SJCRH30 (cell line): ENCODE results near the gene CX3CR1. TPM values are rescaled to one million over a fixed set of nuclear protein-coding genes. Genes with fewer than 3 reads are reported as not detected.
A peak's percentile ranks its signal among the peaks of the same experiment; 100 is the strongest.

ENCODE experiments used
- DNase-seq, 2 experiments: peaks; one replicate each; pipeline ENCODE4 v3.0.0-alpha.2; 2015 to 2020
- H3K27ac ChIP-seq: fragments of 250-450 bp; sonication (Bioruptor Pico); 2 replicates; pipeline ENCODE4 v1.5.1; 2020; ENCODE audit warnings: mild to moderate bottlenecking, moderate library complexity
- H3K27me3 ChIP-seq: fragments of 250-450 bp; sonication (Bioruptor Pico); 2 replicates; pipeline ENCODE4 v1.5.1; 2020; ENCODE audit warnings: mild to moderate bottlenecking, moderate library complexity
- H3K36me3 ChIP-seq: fragments of 250-450 bp; sonication (Bioruptor Pico); 2 replicates; pipeline ENCODE4 v1.5.1; 2020; ENCODE audit warnings: mild to moderate bottlenecking, moderate library complexity
- H3K4me1 ChIP-seq: fragments of 250-450 bp; sonication (Bioruptor Pico); 2 replicates; pipeline ENCODE4 v1.5.1; 2020; ENCODE audit warnings: mild to moderate bottlenecking, moderate library complexity
- H3K4me3 ChIP-seq: fragments of 250-450 bp; sonication (Bioruptor Pico); 2 replicates; pipeline ENCODE4 v1.5.1; 2020; ENCODE audit warnings: mild to moderate bottlenecking, moderate library complexity
- H3K9me3 ChIP-seq: fragments of 250-450 bp; sonication (Bioruptor Pico); replicated peaks from 2 replicates; pipeline ENCODE4 v1.5.1; 2020; ENCODE audit warnings: mild to moderate bottlenecking, moderate library complexity
- total RNA-seq: library from RNA; depleted of rRNA; stranded (reverse); fragments of >200 nt; shearing (Covaris generic); gene quantifications from 2 replicates; pipeline ENCODE4 v1.2.3, GENCODE V29; 2014

The CX3CR1 gene
- total RNA-seq, 1 experiment from 2014 or later = not detected

- no peak for DNase-seq
- Histone ChIP-seq H3K4me3 (no peak overlapping the region), H3K36me3 (no peaks in the 10 kb centered on the region), H3K27ac (no peak overlapping the region), H3K4me1 (no peaks in the 10 kb centered on the region), H3K27me3 (no peaks in the 10 kb centered on the region), H3K9me3 (0 out of 2 replicates have a peak, but pooled peaks cover 4% of the 10 kb centered on the region)
Observed at GRCh38 chr3:39299279-39299678, 19.4 kb upstream of the CX3CR1 start.

DNA sequence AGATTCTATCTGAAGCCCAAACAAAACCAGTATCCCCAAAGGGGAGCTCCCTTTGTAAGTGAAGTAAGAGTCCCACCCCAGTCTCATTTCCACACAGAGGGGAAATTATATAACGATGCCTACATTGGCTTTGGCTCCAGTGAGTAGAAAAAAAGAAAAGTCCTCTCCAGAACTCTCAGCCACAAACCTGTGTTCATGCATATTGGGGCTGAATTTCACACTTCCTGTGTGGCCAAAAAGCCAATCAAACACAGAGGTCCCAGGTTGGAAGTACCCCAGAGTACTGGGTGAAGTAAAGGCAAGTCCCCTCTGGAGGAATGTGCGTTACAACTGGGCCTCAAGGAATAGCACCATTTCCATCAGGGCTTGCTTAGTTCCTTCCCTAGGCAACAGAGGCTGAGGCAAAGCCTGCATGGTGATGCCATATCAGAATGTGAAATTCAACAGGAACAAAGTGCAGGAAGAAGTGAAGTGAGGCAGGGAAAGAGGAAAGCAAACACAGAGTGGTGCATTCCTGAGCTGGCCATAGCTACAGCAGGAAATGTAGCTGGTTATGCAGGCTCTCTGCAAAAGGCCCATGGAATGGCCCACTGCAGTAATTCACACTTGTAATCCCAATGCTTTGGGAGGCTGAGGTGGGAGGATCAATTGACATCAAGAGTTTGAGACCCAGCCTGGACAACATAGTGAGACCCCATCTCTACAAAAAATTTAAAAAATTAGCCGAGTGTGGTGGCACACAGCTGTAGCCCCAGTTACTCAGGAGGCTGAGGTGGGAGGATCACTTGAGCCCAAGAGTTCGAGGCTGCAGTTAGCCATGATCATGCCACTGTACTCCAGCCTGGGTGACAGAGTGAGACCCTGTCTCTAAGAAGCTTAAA lies 16.6 kb upstream of the CX3CR1 start:
- H3K4me3 ChIP-seq = no peak overlapping the region
- no peak for DNase-seq
- no peaks in the 10 kb centered on the region for H3K27me3 ChIP-seq
- no peaks in the 10 kb centered on the region for H3K36me3 ChIP-seq
- H3K27ac ChIP-seq = no peak overlapping the region
- no peaks in the 10 kb centered on the region for H3K4me1 ChIP-seq
- 0 out of 2 replicates have a peak, but pooled peaks cover 4% of the 10 kb centered on the region for H3K9me3 ChIP-seq

- no peaks in the 10 kb centered on the region for H3K36me3 ChIP-seq
- H3K27me3 ChIP-seq = no peaks in the 10 kb centered on the region
- H3K4me3 ChIP-seq = no peak overlapping the region
- no peak for DNase-seq
- no peak overlapping the region for H3K27ac ChIP-seq
- H3K4me1 ChIP-seq = no peaks in the 10 kb centered on the region
- 0 out of 2 replicates have a peak, but pooled peaks cover 4% of the 10 kb centered on the region for H3K9me3 ChIP-seq
Observed at GRCh38 chr3:39295184-39295775, 15.4 kb upstream of the CX3CR1 start.

- Histone ChIP-seq H3K36me3 (no peaks in the 10 kb centered on the region), H3K9me3 (no peaks in the 10 kb centered on the region), H3K4me1 (no peaks in the 10 kb centered on the region), H3K27me3 (no peaks in the 10 kb centered on the region), H3K4me3 (no peak overlapping the region), H3K27ac (no peak overlapping the region)
- no peak for DNase-seq
Observed at GRCh38 chr3:39294446-39295183, 14.8 kb upstream of the CX3CR1 start.

GRCh38 chr3:39292961-39293360 lies 13.1 kb upstream of the CX3CR1 start:
- Histone ChIP-seq H3K27ac (no peak overlapping the region), H3K4me1 (no peaks in the 10 kb centered on the region), H3K4me3 (no peak overlapping the region), H3K27me3 (no peaks in the 10 kb centered on the region), H3K9me3 (no peaks in the 10 kb centered on the region), H3K36me3 (no peaks in the 10 kb centered on the region)
- DNase-seq = no peak

DNA sequence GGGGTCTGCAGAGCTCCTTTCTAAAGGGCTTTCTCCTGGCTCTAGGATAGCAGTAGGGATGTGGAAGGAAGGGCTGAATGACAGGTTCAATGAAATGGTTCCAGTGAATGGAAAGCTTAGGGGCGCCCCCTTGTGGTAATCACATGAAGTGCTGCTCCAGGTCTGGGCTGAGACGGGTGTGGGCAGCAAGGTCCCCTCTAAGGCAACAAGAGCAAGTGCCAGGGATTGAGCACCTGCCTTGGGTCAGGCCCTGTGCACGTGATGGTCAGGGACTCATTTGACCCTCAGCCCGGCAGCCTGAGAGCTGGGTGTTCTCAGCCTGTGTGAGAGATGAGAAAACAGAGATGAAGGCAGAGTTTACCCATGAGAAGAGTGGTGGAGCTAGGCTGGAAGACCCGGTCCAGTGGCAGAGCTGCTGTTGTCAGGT lies 12.1 kb upstream of the CX3CR1 start:
- H3K27me3 ChIP-seq = no peaks in the 10 kb centered on the region
- no peaks in the 10 kb centered on the region for H3K36me3 ChIP-seq
- no peak overlapping the region for H3K4me3 ChIP-seq
- no peaks in the 10 kb centered on the region for H3K9me3 ChIP-seq
- peak; percentile 26 to 75 for DNase-seq
- H3K27ac ChIP-seq = no peak overlapping the region
- no peaks in the 10 kb centered on the region for H3K4me1 ChIP-seq

GRCh38 chr3:39290255-39290654 lies 10.4 kb upstream of the CX3CR1 start:
- H3K27ac ChIP-seq = no peak overlapping the region
- H3K4me1 ChIP-seq = no peaks in the 10 kb centered on the region
- no peaks in the 10 kb centered on the region for H3K9me3 ChIP-seq
- H3K4me3 ChIP-seq = no peak overlapping the region
- no peaks in the 10 kb centered on the region for H3K36me3 ChIP-seq
- DNase-seq = no peak
- H3K27me3 ChIP-seq = no peaks in the 10 kb centered on the region

- Histone ChIP-seq H3K9me3 (no peaks in the 10 kb centered on the region), H3K27me3 (no peaks in the 10 kb centered on the region), H3K36me3 (no peaks in the 10 kb centered on the region), H3K4me3 (no peak overlapping the region), H3K4me1 (no peaks in the 10 kb centered on the region), H3K27ac (no peak overlapping the region)
- no peak for DNase-seq
Observed at GRCh38 chr3:39289107-39289506, 9.3 kb upstream of the CX3CR1 start.

DNA sequence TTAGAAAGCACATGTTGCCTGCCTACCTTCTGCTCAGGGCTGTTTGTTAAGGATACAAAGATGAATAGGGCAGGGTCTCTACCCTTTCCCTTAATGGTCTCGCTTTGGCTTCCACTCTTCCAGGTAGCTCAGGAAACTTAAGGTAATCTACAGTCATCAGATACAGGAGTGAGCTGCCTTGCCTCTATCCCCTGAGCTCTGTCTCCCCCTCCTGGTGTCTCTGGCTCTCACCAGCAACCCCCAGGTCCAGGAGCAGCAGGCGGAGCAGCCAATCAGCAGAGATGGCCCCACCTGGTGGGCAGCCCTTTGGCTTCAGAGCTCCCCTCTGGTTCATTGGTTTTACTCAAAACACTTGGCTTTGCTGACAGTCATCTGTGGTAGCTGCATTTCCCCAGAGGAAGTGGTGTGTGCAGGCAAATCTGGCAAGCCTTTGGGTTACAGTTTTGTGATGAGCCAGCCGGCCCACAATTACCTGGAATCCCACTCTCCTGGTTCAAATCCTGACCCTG lies 8.5 kb upstream of the CX3CR1 start:
- DNase-seq = peak; percentile 74 to 79

GRCh38 chr3:39287216-39288164 lies 7.7 kb upstream of the CX3CR1 start:
- H3K27me3 ChIP-seq = no peaks in the 10 kb centered on the region
- H3K36me3 ChIP-seq = no peaks in the 10 kb centered on the region
- no peak overlapping the region for H3K4me3 ChIP-seq
- DNase-seq = no peak
- no peaks in the 10 kb centered on the region for H3K9me3 ChIP-seq
- H3K27ac ChIP-seq = no peak overlapping the region
- H3K4me1 ChIP-seq = no peaks in the 10 kb centered on the region

More for the DNA sequence above, 8.5 kb upstream of the CX3CR1 start:
- Histone ChIP-seq H3K9me3 (no peaks in the 10 kb centered on the region), H3K36me3 (no peaks in the 10 kb centered on the region), H3K4me1 (no peaks in the 10 kb centered on the region), H3K27me3 (no peaks in the 10 kb centered on the region), H3K27ac (no peak overlapping the region), H3K4me3 (no peak overlapping the region)

DNA sequence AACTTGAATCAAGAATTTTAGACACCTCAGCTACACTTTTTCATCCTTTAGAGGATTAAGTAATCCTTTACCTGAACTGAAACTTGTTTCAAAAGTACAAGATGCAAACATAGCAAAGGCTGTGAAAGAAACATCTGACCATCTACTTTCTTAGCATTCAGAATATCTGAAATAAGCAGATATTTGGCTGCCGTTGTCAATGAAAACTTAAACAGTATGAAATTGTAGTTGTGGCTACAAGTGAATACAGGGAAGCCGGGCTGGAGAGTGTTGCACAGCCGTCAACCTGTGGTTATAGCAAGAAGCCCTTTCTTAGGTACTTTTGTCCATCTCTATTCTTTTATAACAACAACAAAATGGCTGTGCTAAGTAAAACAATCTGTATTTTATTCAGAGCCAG lies 6.9 kb upstream of the CX3CR1 start:
- Histone ChIP-seq H3K4me1 (no peaks in the 10 kb centered on the region), H3K27ac (no peak overlapping the region), H3K4me3 (no peak overlapping the region), H3K9me3 (no peaks in the 10 kb centered on the region), H3K27me3 (no peaks in the 10 kb centered on the region), H3K36me3 (no peaks in the 10 kb centered on the region)
- DNase-seq = no peak

DNA sequence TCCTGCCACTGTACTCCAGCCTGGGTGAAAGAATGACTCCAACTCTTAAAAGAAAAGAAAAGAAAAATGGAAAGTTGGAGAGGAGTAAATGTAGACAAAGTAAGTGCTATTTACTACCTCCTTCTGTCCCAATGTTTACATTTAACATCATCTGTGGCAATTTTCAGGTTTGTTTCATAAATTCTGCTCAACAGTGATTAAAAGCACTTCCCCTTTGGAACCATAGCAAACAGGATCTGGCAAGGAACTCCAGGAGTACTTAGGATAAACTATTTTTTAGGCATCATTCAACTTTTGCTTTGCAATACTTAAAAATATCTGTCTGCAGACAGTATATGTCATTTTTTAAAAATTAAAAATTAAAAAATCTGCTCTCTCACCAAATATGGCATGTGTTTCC lies 5.5 kb upstream of the CX3CR1 start:
- no peaks in the 10 kb centered on the region for H3K36me3 ChIP-seq
- no peak overlapping the region for H3K4me3 ChIP-seq
- H3K27ac ChIP-seq = no peak overlapping the region
- H3K9me3 ChIP-seq = no peaks in the 10 kb centered on the region
- no peaks in the 10 kb centered on the region for H3K27me3 ChIP-seq
- H3K4me1 ChIP-seq = no peaks in the 10 kb centered on the region
- DNase-seq = no peak

GRCh38 chr3:39284457-39284881 lies 4.6 kb upstream of the CX3CR1 start:
- H3K27me3 ChIP-seq = no peaks in the 10 kb centered on the region

GRCh38 chr3:39282057-39282456 lies 2.2 kb upstream of the CX3CR1 start:
- Histone ChIP-seq H3K27ac (no peak overlapping the region), H3K36me3 (no peaks in the 10 kb centered on the region), H3K27me3 (no peaks in the 10 kb centered on the region), H3K4me3 (no peak overlapping the region), H3K4me1 (no peaks in the 10 kb centered on the region), H3K9me3 (no peaks in the 10 kb centered on the region)
- DNase-seq = no peak

More at GRCh38 chr3:39284457-39284881, 4.6 kb upstream of the CX3CR1 start:
- no peak overlapping the region for H3K4me3 ChIP-seq
- H3K4me1 ChIP-seq = no peaks in the 10 kb centered on the region
- H3K9me3 ChIP-seq = no peaks in the 10 kb centered on the region
- DNase-seq = no peak
- no peaks in the 10 kb centered on the region for H3K36me3 ChIP-seq
- no peak overlapping the region for H3K27ac ChIP-seq
